Endodermal cell (in vitro differentiated cells): ENCODE data around the gene THYN1. TPM values are rescaled to one million over a fixed set of nuclear protein-coding genes. Genes with fewer than 3 reads are reported as not detected.

Experiments
- DNase-seq: peaks from one replicate; pipeline ENCODE4 v3.0.0-alpha.2; 2017
- H3K27ac ChIP-seq: 2 replicates; pipeline ENCODE4 v1.5.1; 2013; ENCODE audit warnings: mild to moderate bottlenecking, low read depth, low read length, moderate library complexity
- H3K27me3 ChIP-seq: 2 replicates; pipeline ENCODE4 v1.6.1; 2013; ENCODE audit warnings: mild to moderate bottlenecking, low read length, moderate library complexity; ENCODE audit not compliant: insufficient read depth, control insufficient read depth, poor library complexity, severe bottlenecking
- H3K36me3 ChIP-seq: 2 replicates; pipeline ENCODE4 v1.7.0; 2013; ENCODE audit warnings: mild to moderate bottlenecking, low read length, moderate library complexity; ENCODE audit not compliant: control insufficient read depth, insufficient read depth
- H3K4me1 ChIP-seq: one replicate; pipeline ENCODE4 v1.7.0; 2013; ENCODE audit warnings: low read length; ENCODE audit not compliant: control insufficient read depth, insufficient read depth
- H3K4me3 ChIP-seq: 2 replicates; pipeline ENCODE4 v1.5.1; 2013; ENCODE audit warnings: mild to moderate bottlenecking, low read length, moderate library complexity
- H3K9ac ChIP-seq: 2 replicates; pipeline ENCODE4 v1.6.1; 2013; ENCODE audit warnings: mild to moderate bottlenecking, low read length, moderate library complexity; ENCODE audit not compliant: poor library complexity, severe bottlenecking; ENCODE audit errors: extremely low read depth
- H3K9me3 ChIP-seq: 2 replicates; pipeline ENCODE4 v1.6.1; 2013; ENCODE audit warnings: mild to moderate bottlenecking, low read length, moderate library complexity; ENCODE audit not compliant: control insufficient read depth
- H3K27ac Mint-ChIP-seq: 2 replicates; pipeline ENCODE4 v1.8.0; 2020; ENCODE audit warnings: mixed read lengths
- H3K27me3 Mint-ChIP-seq: 2 replicates; pipeline ENCODE4 v1.8.0; 2021; ENCODE audit warnings: mild to moderate bottlenecking, mixed read lengths; ENCODE audit not compliant: insufficient read depth
- H3K36me3 Mint-ChIP-seq: 2 replicates; pipeline ENCODE4 v1.8.0; 2020; ENCODE audit warnings: low read depth, mixed read lengths
- H3K4me1 Mint-ChIP-seq: 2 replicates; pipeline ENCODE4 v1.8.0; 2020; ENCODE audit warnings: mixed read lengths
- H3K4me3 Mint-ChIP-seq: 2 replicates; pipeline ENCODE4 v1.8.0; 2020; ENCODE audit warnings: mild to moderate bottlenecking, moderate library complexity, mixed read lengths
- H3K9me3 Mint-ChIP-seq: 2 replicates; pipeline ENCODE4 v1.8.0; 2020; ENCODE audit warnings: mild to moderate bottlenecking, mixed read lengths
- CTCF ChIP-seq: fragments of 200-600 bp; sonication (generic); conservative IDR thresholded peaks from 2 replicates; pipeline ENCODE4 v1.5.0; 2021; ENCODE audit warnings: antibody characterized with exemption, mild to moderate bottlenecking
- WGBS, 2 experiments: methylation state at CpG; one replicate each; pipeline versions ENCODE4 v1.1.5 to v1.1.7; 2013; ENCODE audit warnings: missing lambda C conversion rate in 2 of 2, mixed read lengths in 1 of 2; ENCODE audit not compliant: insufficient coverage in 1 of 2, insufficient read length in 1 of 2; 5-methylcytosine and 5-hydroxymethylcytosine counted together
- total RNA-seq, 2 donors: library from RNA; stranded (reverse); fragmentation: NEBNext Ultra II Directional in 1 of 2; extraction: Animal tissue kit (Norgen Biotek cat#: 25700) in 1 of 2; gene quantifications; 2 replicates in 1 of 2; 3 replicates in 1 of 2; pipeline ENCODE4 v1.2.1, GENCODE V29; 2021

Gene THYN1
- total RNA-seq, 2 donors from 2014 or later = 61.3 to 81.6 TPM

- Histone ChIP-seq H3K27ac (no peak overlapping the region), H3K4me1 (peaks cover 5% of the 10 kb centered on the region), H3K9me3 (no peaks in the 10 kb centered on the region), H3K36me3 (peaks cover 74% of the 10 kb centered on the region), H3K27me3 (no peaks in the 10 kb centered on the region), H3K9ac (no peak overlapping the region), H3K4me3 (no peak overlapping the region)
- DNase-seq = no peak
- peaks cover 50% of the 10 kb centered on the region for H3K36me3 Mint-ChIP-seq
- TF ChIP-seq CTCF = no peak
- no peak overlapping the region for H3K4me3 Mint-ChIP-seq
- H3K4me1 Mint-ChIP-seq = peaks cover 9% of the 10 kb centered on the region
- no peaks in the 10 kb centered on the region for H3K9me3 Mint-ChIP-seq
- H3K27me3 Mint-ChIP-seq = no peaks in the 10 kb centered on the region
- WGBS, 2 experiments = 91 to 100% methylated on average over 7 to 14 of the region's 14 CpGs
- peak overlapping the region; percentile 19 for H3K27ac Mint-ChIP-seq
These were observed 7.7 kb downstream of the THYN1 start for GRCh38 chr11:134245434-134245833.

- TF ChIP-seq CTCF = peak; percentile 71
These were observed 8.6 kb downstream of the THYN1 start for GRCh38 chr11:134244593-134244992.

GRCh38 chr11:134243913-134244312 is 9.2 kb downstream of the THYN1 start:
- WGBS, 2 experiments = 88 to 96% methylated on average over 4 of the region's 4 CpGs
- peaks cover 49% of the 10 kb centered on the region for H3K36me3 Mint-ChIP-seq
- no peaks in the 10 kb centered on the region for H3K9me3 Mint-ChIP-seq
- H3K27ac ChIP-seq = no peak overlapping the region
- no peak for DNase-seq
- no peaks in the 10 kb centered on the region for H3K27me3 ChIP-seq
- peaks cover 9% of the 10 kb centered on the region for H3K4me1 Mint-ChIP-seq
- H3K4me3 ChIP-seq = no peak overlapping the region
- H3K9me3 ChIP-seq = no peaks in the 10 kb centered on the region
- no peak overlapping the region for H3K9ac ChIP-seq
- H3K27ac Mint-ChIP-seq = no peak overlapping the region
- H3K4me3 Mint-ChIP-seq = no peak overlapping the region
- TF ChIP-seq CTCF = no peak
- H3K36me3 ChIP-seq = peaks cover 73% of the 10 kb centered on the region
- H3K4me1 ChIP-seq = peaks cover 5% of the 10 kb centered on the region
- no peaks in the 10 kb centered on the region for H3K27me3 Mint-ChIP-seq

More at GRCh38 chr11:134244593-134244992, 8.6 kb downstream of the THYN1 start:
- H3K27me3 ChIP-seq = no peaks in the 10 kb centered on the region
- no peak overlapping the region for H3K4me3 Mint-ChIP-seq
- peak; percentile 63 for DNase-seq
- H3K9me3 Mint-ChIP-seq = no peaks in the 10 kb centered on the region
- H3K36me3 ChIP-seq = peaks cover 74% of the 10 kb centered on the region
- no peak overlapping the region for H3K4me3 ChIP-seq
- H3K36me3 Mint-ChIP-seq = peaks cover 51% of the 10 kb centered on the region
- H3K4me1 Mint-ChIP-seq = peaks cover 9% of the 10 kb centered on the region
- WGBS, 2 experiments = 71 to 78% methylated on average over 4 to 7 of the region's 7 CpGs
- no peaks in the 10 kb centered on the region for H3K27me3 Mint-ChIP-seq
- H3K27ac Mint-ChIP-seq = no peak overlapping the region
- peaks cover 5% of the 10 kb centered on the region for H3K4me1 ChIP-seq
- no peak overlapping the region for H3K9ac ChIP-seq
- no peak overlapping the region for H3K27ac ChIP-seq
- no peaks in the 10 kb centered on the region for H3K9me3 ChIP-seq
